ENCODE data around the gene KRT73.

Gene KRT73

GRCh38 chr12:52657250-52657902 is 39.0 kb upstream of the KRT73 start:
- Histone ChIP-seq H3K36me3 (ENCODE audit: insufficient read depth, low read length) (no peaks in the 10 kb centered on the region), H3K4me3 (ENCODE audit: low read length) (no peak overlapping the region), H3K4me1 (ENCODE audit: control insufficient read depth, insufficient read depth, low read length) (no peaks in the 10 kb centered on the region), H3K9ac (ENCODE audit: low read depth, low read length) (no peak overlapping the region), H3K9me3 (replicated peaks; ENCODE audit: low read length) (no peaks in the 10 kb centered on the region), H3K27me3 (ENCODE audit: control insufficient read depth, insufficient read depth, low read length) (peaks cover 56% of the 10 kb centered on the region), H3K4me2 (ENCODE audit: low read length) (no peak overlapping the region)

DNA sequence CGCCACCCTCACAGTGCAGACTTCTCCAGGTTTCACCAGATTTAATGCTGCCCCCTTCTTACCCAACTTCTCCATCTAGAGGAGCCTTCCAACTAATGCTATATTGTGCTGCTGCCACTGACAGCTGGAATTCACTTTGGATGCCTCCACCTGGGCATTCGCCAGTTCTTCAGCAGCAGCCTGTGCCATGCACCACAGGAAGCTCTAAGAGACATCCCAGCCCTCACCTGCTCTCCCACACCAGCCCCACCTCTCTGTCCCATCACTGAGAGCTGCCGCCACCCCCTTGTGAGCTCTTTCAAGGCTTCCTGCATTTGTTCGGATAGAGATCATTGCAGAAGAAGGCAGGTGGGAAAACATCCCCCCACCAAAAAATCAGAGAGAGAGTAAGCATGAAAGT is 38.3 kb upstream of the KRT73 start:
- H3K36me3 ChIP-seq (ENCODE audit: insufficient read depth, low read length): no peaks in the 10 kb centered on the region
- no peaks in the 10 kb centered on the region for H3K9me3 ChIP-seq (replicated peaks; ENCODE audit: low read length)
- H3K4me1 ChIP-seq (ENCODE audit: control insufficient read depth, insufficient read depth, low read length): no peaks in the 10 kb centered on the region
- no peak overlapping the region for H3K4me2 ChIP-seq (ENCODE audit: low read length)
- no peak overlapping the region for H3K9ac ChIP-seq (ENCODE audit: low read depth, low read length)
- H3K4me3 ChIP-seq (ENCODE audit: low read length): no peak overlapping the region
- H3K27me3 ChIP-seq (ENCODE audit: control insufficient read depth, insufficient read depth, low read length): peaks cover 60% of the 10 kb centered on the region

DNA sequence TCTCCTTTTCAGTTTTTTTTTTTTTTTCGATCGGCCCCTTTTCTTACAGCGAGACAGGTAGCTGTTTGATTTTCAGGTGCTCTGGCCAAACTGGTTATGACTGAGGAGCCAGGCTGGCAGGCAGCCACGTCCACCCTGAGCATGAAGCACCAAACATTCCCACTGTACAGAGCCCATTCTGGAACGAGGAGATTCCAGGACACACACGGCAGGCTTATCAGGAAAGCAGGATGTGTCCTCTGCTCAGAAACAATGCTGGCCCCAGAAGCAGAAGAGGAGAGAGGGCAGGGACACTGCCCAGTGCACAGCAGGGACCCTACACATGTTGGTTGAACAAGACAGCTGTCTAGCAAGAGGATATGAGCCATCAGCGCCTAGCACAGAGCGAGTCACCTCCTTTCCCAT is 37.4 kb upstream of the KRT73 start:
- H3K36me3 ChIP-seq (ENCODE audit: insufficient read depth, low read length): no peaks in the 10 kb centered on the region
- H3K4me1 ChIP-seq (ENCODE audit: control insufficient read depth, insufficient read depth, low read length): no peaks in the 10 kb centered on the region
- H3K4me2 ChIP-seq (ENCODE audit: low read length): no peak overlapping the region
- H3K9ac ChIP-seq (ENCODE audit: low read depth, low read length): no peak overlapping the region
- H3K4me3 ChIP-seq (ENCODE audit: low read length): no peak overlapping the region
- no peaks in the 10 kb centered on the region for H3K9me3 ChIP-seq (replicated peaks; ENCODE audit: low read length)
- H3K27me3 ChIP-seq (ENCODE audit: control insufficient read depth, insufficient read depth, low read length): peaks cover 63% of the 10 kb centered on the region

DNA sequence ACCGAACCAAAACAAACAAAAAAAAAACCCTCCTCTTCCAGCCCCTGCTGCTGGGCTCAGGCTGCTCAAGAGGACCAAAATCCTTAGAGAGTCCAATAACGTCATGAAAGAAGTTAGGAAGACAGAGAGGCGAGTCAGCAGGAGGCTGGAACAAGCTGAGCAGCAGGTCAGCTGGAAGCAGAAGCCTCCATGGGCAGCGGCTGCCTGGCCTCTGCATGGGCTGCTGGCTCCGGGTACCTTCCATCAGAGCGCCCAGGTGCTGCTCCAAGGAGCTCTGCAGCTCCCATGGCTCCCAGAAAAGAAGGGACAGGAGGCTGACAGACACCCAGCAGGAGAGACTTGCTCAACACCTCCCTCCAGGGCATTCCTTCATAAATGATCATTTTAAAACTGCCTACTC is 36.9 kb upstream of the KRT73 start:
- H3K4me2 ChIP-seq (ENCODE audit: low read length): no peak overlapping the region
- peaks cover 66% of the 10 kb centered on the region for H3K27me3 ChIP-seq (ENCODE audit: control insufficient read depth, insufficient read depth, low read length)
- no peaks in the 10 kb centered on the region for H3K36me3 ChIP-seq (ENCODE audit: insufficient read depth, low read length)
- H3K9ac ChIP-seq (ENCODE audit: low read depth, low read length): no peak overlapping the region
- no peak overlapping the region for H3K4me3 ChIP-seq (ENCODE audit: low read length)
- H3K9me3 ChIP-seq (replicated peaks; ENCODE audit: low read length): no peaks in the 10 kb centered on the region
- H3K4me1 ChIP-seq (ENCODE audit: control insufficient read depth, insufficient read depth, low read length): no peaks in the 10 kb centered on the region

DNA sequence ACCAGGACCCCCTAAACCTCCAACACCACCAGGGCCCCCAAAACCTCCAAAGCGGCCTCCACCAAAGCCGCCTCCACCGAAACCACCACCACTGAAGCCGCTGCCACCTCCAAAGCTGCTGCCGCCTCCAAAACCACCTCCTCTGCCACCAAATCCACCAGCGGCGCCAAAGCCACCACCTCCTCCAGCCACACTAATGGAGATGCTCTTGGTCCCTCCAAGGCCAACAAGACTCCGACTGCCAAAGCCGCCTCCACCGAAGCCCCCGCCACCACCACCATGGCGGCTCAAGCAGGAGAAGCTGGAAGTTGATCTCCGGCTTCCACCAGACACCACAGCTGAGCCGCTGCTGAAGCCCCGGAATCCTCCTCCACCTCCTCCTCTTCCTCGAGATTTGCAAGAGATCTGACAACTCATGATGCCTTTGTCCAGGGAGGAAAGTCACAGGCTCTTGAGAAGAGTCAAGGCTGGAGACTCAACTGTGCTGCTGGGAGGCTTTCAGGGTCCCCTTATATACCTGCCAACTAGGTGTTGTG is 33.4 kb upstream of the KRT73 start, which contains the start of gene KRT2:
Gene KRT2, minus strand, starts transcription at position 486 of the 536 bp plus-strand sequence. Its CDS starts 69 bp downstream, at position 417.
- Histone ChIP-seq H3K4me2 (ENCODE audit: low read length) (no peak within 1 kb of the TSS), H3K4me3 (ENCODE audit: low read length) (no peak within 1 kb of the TSS), H3K9ac (ENCODE audit: low read depth, low read length) (no peak within 1 kb of the TSS), H3K4me1 (ENCODE audit: control insufficient read depth, insufficient read depth, low read length) (no peaks in the 10 kb centered on the region), H3K9me3 (replicated peaks; ENCODE audit: low read length) (no peaks in the 10 kb centered on the region), H3K27me3 (ENCODE audit: control insufficient read depth, insufficient read depth, low read length) (peaks cover 71% of the 10 kb centered on the region), H3K36me3 (ENCODE audit: insufficient read depth, low read length) (no peaks in the 10 kb centered on the region)

DNA sequence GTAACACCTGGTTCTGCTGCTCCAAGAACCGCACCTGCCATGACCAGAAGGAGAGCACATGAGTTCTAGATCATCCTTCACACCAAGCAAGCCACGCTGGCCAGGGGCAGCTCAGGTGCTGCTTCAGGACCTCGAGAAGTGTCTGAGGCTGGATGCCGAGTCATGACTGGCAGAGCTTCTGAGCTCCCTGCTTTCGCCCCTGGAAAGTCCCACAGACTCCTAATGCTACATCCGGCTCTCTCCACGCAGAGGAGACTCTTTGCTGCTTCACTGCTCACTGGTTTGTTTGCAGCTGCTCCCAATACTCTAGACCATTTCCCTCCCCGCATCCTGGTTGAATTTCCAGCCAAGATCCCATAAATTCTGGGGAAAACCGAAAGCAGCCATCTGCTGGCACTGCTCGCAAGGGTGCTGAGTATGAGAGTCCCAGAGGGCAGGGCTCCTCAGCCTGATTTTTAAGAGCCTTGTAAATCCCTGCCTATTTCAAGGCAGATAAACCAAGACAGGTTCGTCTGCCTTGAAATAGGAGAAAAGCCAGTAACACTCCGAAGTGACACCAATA is 32.2 kb upstream of the KRT73 start:
- Histone ChIP-seq H3K4me1 (ENCODE audit: control insufficient read depth, insufficient read depth, low read length) (no peaks in the 10 kb centered on the region), H3K4me2 (ENCODE audit: low read length) (no peak overlapping the region), H3K36me3 (ENCODE audit: insufficient read depth, low read length) (no peaks in the 10 kb centered on the region), H3K9me3 (replicated peaks; ENCODE audit: low read length) (no peaks in the 10 kb centered on the region), H3K9ac (ENCODE audit: low read depth, low read length) (no peak overlapping the region), H3K4me3 (ENCODE audit: low read length) (no peak overlapping the region), H3K27me3 (ENCODE audit: control insufficient read depth, insufficient read depth, low read length) (peaks cover 76% of the 10 kb centered on the region)

DNA sequence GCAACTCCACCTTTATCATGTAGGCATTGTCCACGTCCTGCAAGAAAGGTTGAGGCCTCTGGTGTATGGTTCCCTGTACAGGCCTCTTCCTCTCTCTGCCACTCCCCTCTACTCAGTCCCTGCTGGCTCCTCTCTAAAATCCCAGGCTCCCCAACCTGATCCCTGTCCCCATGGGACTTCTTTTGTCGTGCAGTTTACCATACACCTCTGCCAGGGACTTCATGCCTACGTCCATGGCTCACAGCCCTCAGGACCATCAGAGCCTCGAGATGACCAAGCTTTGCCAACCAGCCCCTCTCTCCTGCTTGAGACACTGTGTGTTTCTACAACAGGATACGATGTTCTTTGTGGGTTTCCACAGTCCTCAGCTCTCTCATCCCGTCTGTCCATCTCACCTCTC is 30.7 kb upstream of the KRT73 start:
- H3K4me3 ChIP-seq (ENCODE audit: low read length): no peak overlapping the region
- no peak overlapping the region for H3K9ac ChIP-seq (ENCODE audit: low read depth, low read length)
- H3K4me2 ChIP-seq (ENCODE audit: low read length): no peak overlapping the region
- no peaks in the 10 kb centered on the region for H3K36me3 ChIP-seq (ENCODE audit: insufficient read depth, low read length)
- no peaks in the 10 kb centered on the region for H3K4me1 ChIP-seq (ENCODE audit: control insufficient read depth, insufficient read depth, low read length)
- peaks cover 78% of the 10 kb centered on the region for H3K27me3 ChIP-seq (ENCODE audit: control insufficient read depth, insufficient read depth, low read length)
- H3K9me3 ChIP-seq (replicated peaks; ENCODE audit: low read length): no peaks in the 10 kb centered on the region

DNA sequence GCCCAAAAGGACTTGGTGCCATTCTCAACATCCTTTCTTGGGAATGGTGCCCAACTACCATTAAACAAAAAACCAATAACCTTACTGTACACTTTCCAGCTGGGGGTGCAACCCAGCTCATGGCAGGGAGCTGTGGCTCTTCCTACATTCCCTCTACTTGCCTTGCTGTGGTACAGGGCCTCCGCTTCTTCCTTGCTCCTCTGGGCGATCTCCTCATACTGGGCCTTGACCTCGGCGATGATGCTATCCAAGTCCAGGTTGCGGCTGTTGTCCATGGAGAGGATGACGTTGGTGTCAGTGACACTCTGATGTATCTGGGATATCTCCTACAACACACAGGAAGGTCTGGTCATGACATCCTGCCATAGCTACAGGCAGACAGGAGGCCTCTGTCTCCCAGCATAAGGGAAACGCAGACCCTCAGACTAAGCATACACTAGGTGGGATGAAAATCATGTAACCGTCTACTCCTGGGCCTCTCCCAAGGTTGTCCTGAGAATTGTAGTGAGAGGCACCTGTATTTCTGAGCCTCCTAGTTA is 29.7 kb upstream of the KRT73 start:
- no peak overlapping the region for H3K9ac ChIP-seq (ENCODE audit: low read depth, low read length)
- H3K4me3 ChIP-seq (ENCODE audit: low read length): no peak overlapping the region
- H3K9me3 ChIP-seq (replicated peaks; ENCODE audit: low read length): no peaks in the 10 kb centered on the region
- no peak overlapping the region for H3K4me2 ChIP-seq (ENCODE audit: low read length)
- peaks cover 75% of the 10 kb centered on the region for H3K27me3 ChIP-seq (ENCODE audit: control insufficient read depth, insufficient read depth, low read length)
- no peaks in the 10 kb centered on the region for H3K4me1 ChIP-seq (ENCODE audit: control insufficient read depth, insufficient read depth, low read length)
- no peaks in the 10 kb centered on the region for H3K36me3 ChIP-seq (ENCODE audit: insufficient read depth, low read length)

DNA sequence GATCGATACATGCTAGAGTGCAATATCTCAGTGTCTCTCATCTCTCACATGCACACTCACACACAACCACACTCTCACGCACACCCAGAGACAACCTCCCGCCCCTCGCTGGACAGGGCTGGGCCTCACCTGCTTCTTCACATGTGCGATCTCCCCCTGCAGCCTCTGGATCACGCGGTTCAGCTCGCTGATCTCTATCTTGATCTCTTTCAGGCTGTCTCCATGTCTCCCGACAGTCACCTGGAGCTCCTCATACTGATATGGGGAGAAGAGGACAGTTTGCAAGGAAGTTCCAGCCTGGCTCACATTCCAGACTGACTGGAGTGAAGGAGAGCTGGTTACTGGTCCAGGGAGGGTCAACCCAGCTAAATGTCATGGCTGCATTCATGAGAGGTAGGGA is 29.2 kb upstream of the KRT73 start:
- Histone ChIP-seq H3K27me3 (ENCODE audit: control insufficient read depth, insufficient read depth, low read length) (peaks cover 73% of the 10 kb centered on the region), H3K36me3 (ENCODE audit: insufficient read depth, low read length) (no peaks in the 10 kb centered on the region), H3K4me2 (ENCODE audit: low read length) (no peak overlapping the region), H3K4me1 (ENCODE audit: control insufficient read depth, insufficient read depth, low read length) (no peaks in the 10 kb centered on the region), H3K9ac (ENCODE audit: low read depth, low read length) (no peak overlapping the region), H3K9me3 (replicated peaks; ENCODE audit: low read length) (no peaks in the 10 kb centered on the region), H3K4me3 (ENCODE audit: low read length) (no peak overlapping the region)

GRCh38 chr12:52646613-52647012 is 28.3 kb upstream of the KRT73 start:
- Histone ChIP-seq H3K4me2 (ENCODE audit: low read length) (no peak overlapping the region), H3K9ac (ENCODE audit: low read depth, low read length) (no peak overlapping the region), H3K27me3 (ENCODE audit: control insufficient read depth, insufficient read depth, low read length) (peaks cover 77% of the 10 kb centered on the region), H3K36me3 (ENCODE audit: insufficient read depth, low read length) (no peaks in the 10 kb centered on the region), H3K4me3 (ENCODE audit: low read length) (no peak overlapping the region), H3K4me1 (ENCODE audit: control insufficient read depth, insufficient read depth, low read length) (no peaks in the 10 kb centered on the region), H3K9me3 (replicated peaks; ENCODE audit: low read length) (no peaks in the 10 kb centered on the region)

DNA sequence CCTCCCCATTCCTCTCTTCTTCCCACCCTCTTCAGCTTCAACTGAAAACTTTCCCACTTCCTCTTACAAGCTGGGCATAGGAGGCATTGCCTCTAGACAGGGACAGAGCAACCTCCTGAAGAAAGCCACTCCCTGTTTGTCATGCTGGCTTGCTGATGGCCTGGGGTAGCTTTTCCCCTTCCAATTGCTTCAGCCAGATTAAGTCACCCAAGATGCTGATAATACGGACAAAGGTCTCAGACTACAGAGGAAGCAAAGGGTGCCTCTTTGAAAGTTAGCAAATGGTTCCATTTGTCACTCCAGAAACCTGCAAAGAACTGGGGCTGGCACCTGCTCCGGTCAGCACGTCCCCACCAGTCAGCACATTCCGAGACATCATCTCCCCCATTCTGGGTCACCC is 27.6 kb upstream of the KRT73 start:
- no peak overlapping the region for H3K9ac ChIP-seq (ENCODE audit: low read depth, low read length)
- no peaks in the 10 kb centered on the region for H3K9me3 ChIP-seq (replicated peaks; ENCODE audit: low read length)

More for the DNA sequence above, 27.6 kb upstream of the KRT73 start:
- peaks cover 79% of the 10 kb centered on the region for H3K27me3 ChIP-seq (ENCODE audit: control insufficient read depth, insufficient read depth, low read length)
- H3K4me2 ChIP-seq (ENCODE audit: low read length): no peak overlapping the region
- H3K4me3 ChIP-seq (ENCODE audit: low read length): no peak overlapping the region
- H3K36me3 ChIP-seq (ENCODE audit: insufficient read depth, low read length): no peaks in the 10 kb centered on the region
- no peaks in the 10 kb centered on the region for H3K4me1 ChIP-seq (ENCODE audit: control insufficient read depth, insufficient read depth, low read length)

All from skeletal muscle satellite cell (primary cell).